ENCODE data around the gene TIGD2. TPM values are rescaled to one million over a fixed set of nuclear protein-coding genes. Genes with fewer than 3 reads are reported as not detected.

Gene TIGD2
- total RNA-seq, 1 experiment from 2014 or later = 3.6 TPM

GRCh38 chr4:89071311-89071710 lies 40.0 kb upstream of the TIGD2 start:
- CTCF ChIA-PET = no interaction called here
- Histone ChIP-seq H3K4me1 (ENCODE audit: control insufficient read depth, insufficient read depth, low read length) (no peaks in the 10 kb centered on the region), H3K27me3 (ENCODE audit: control insufficient read depth, insufficient read depth, low read length) (no peaks in the 10 kb centered on the region), H3K9me3 (ENCODE audit: control insufficient read depth, insufficient read depth, low read depth, low read length) (no peaks in the 10 kb centered on the region), H3K36me3 (ENCODE audit: control insufficient read depth, insufficient read depth, low read length) (no peaks in the 10 kb centered on the region), H3K4me3 (ENCODE audit: low read depth in 2 of 2, low read length in 2 of 2) (no peak overlapping the region), H3K27ac (ENCODE audit: low read length) (no peak overlapping the region)
- BruUV-seq (replicated peaks) = no TSS peak
- no peak for ATAC-seq
- no peak for TF ChIP-seq POLR2AphosphoS5 (IDR thresholded peaks at IDR 0.05; ENCODE audit: low read depth, low read length)
- TF ChIP-seq, protein P1, sequence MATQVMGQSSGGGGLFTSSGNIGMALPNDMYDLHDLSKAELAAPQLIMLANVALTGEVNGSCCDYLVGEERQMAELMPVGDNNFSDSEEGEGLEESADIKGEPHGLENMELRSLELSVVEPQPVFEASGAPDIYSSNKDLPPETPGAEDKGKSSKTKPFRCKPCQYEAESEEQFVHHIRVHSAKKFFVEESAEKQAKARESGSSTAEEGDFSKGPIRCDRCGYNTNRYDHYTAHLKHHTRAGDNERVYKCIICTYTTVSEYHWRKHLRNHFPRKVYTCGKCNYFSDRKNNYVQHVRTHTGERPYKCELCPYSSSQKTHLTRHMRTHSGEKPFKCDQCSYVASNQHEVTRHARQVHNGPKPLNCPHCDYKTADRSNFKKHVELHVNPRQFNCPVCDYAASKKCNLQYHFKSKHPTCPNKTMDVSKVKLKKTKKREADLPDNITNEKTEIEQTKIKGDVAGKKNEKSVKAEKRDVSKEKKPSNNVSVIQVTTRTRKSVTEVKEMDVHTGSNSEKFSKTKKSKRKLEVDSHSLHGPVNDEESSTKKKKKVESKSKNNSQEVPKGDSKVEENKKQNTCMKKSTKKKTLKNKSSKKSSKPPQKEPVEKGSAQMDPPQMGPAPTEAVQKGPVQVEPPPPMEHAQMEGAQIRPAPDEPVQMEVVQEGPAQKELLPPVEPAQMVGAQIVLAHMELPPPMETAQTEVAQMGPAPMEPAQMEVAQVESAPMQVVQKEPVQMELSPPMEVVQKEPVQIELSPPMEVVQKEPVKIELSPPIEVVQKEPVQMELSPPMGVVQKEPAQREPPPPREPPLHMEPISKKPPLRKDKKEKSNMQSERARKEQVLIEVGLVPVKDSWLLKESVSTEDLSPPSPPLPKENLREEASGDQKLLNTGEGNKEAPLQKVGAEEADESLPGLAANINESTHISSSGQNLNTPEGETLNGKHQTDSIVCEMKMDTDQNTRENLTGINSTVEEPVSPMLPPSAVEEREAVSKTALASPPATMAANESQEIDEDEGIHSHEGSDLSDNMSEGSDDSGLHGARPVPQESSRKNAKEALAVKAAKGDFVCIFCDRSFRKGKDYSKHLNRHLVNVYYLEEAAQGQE (IDR thresholded peaks at IDR 0.05; ENCODE audit: insufficient read depth in 1 of 2, low read depth in 2 of 2, low read length in 1 of 2) = no peak
- no peak for DNase-seq (ENCODE audit: low read depth, low spot score)
- POLR2A ChIA-PET = no interaction called here
- in situ Hi-C loops (cut with HindIII; ENCODE audit: low pct_unique_long_range_greater_than_20kb, low sequenced_read_pairs) = no loop called here
- intact Hi-C loops (cut with micrococcal nuclease; ENCODE audit: unreplicated experiment) = no loop called here

- H3K27ac ChIP-seq (ENCODE audit: low read length) = no peak overlapping the region
- POLR2A ChIA-PET = no interaction called here
- intact Hi-C loops (cut with micrococcal nuclease; ENCODE audit: unreplicated experiment) (no loop called here), in situ Hi-C loops (cut with HindIII; ENCODE audit: low pct_unique_long_range_greater_than_20kb, low sequenced_read_pairs) (no loop called here)
- TF ChIP-seq TCF7L2 (IDR thresholded peaks at IDR 0.05; ENCODE audit: low read depth, low read length) (no peak), POLR2AphosphoS5 (IDR thresholded peaks at IDR 0.05; ENCODE audit: low read depth, low read length) (no peak), SIN3A (IDR thresholded peaks at IDR 0.05; ENCODE audit: borderline replicate concordance, insufficient read depth, low read depth, low read length) (no peak), CTCF (IDR thresholded peaks at IDR 0.05) (no peak)
- TF ChIP-seq, protein P1 (IDR thresholded peaks at IDR 0.05; ENCODE audit: insufficient read depth in 1 of 2, low read depth in 2 of 2, low read length in 1 of 2) = no peak
- DNase-seq (ENCODE audit: low read depth, low spot score) (no peak), ATAC-seq (no peak)
- no peaks in the 10 kb centered on the region for H3K27me3 ChIP-seq (ENCODE audit: control insufficient read depth, insufficient read depth, low read length)
- no peak overlapping the region for H3K4me3 ChIP-seq (ENCODE audit: low read depth in 2 of 2, low read length in 2 of 2)
- H3K36me3 ChIP-seq (ENCODE audit: control insufficient read depth, insufficient read depth, low read length) = no peaks in the 10 kb centered on the region
- no TSS peak for BruUV-seq (replicated peaks)
- CTCF ChIA-PET = no interaction called here
- no peaks in the 10 kb centered on the region for H3K4me1 ChIP-seq (ENCODE audit: control insufficient read depth, insufficient read depth, low read length)
- H3K9me3 ChIP-seq (ENCODE audit: control insufficient read depth, insufficient read depth, low read depth, low read length) = no peaks in the 10 kb centered on the region
Observed at GRCh38 chr4:89072921-89073320, 38.4 kb upstream of the TIGD2 start.
